NB4 (cell line): ENCODE data around the gene COPS6.

Experiments
- DNase-seq: peaks from one replicate; pipeline ENCODE4 v3.0.0; 2010; ENCODE audit warnings: low read depth
- H3K4me3 ChIP-seq: one replicate; pipeline ENCODE4 v1.5.1; 2011; ENCODE audit warnings: mild to moderate bottlenecking, low read depth, low read length, moderate library complexity
- CTCF ChIP-seq: IDR thresholded peaks from one replicate; pipeline ENCODE4 v1.5.1; 2012; ENCODE audit warnings: low read depth, low read length
- MYC ChIP-seq: IDR thresholded peaks from 2 replicates; pipeline ENCODE4 v1.6.1; 2011; ENCODE audit warnings: low read depth, low read length
- POLR2A ChIP-seq: IDR thresholded peaks from 2 replicates; pipeline ENCODE4 v1.6.1; 2011; ENCODE audit warnings: mild to moderate bottlenecking; ENCODE audit not compliant: insufficient read length; ENCODE audit errors: extremely low read depth
- TF ChIP-seq, protein P1 (sequence below): IDR thresholded peaks from 2 replicates; pipeline ENCODE4 v1.6.1; 2011; ENCODE audit warnings: low read depth, low read length

COPS6 gene

GRCh38 chr7:100079024-100079560 is 9.7 kb upstream of the COPS6 start:
- no peak for DNase-seq
- TF ChIP-seq POLR2A (no peak), CTCF (no peak), MYC (no peak)
- TF ChIP-seq, protein P1, sequence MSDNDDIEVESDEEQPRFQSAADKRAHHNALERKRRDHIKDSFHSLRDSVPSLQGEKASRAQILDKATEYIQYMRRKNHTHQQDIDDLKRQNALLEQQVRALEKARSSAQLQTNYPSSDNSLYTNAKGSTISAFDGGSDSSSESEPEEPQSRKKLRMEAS = no peak
- H3K4me3 ChIP-seq = no peak overlapping the region

DNA sequence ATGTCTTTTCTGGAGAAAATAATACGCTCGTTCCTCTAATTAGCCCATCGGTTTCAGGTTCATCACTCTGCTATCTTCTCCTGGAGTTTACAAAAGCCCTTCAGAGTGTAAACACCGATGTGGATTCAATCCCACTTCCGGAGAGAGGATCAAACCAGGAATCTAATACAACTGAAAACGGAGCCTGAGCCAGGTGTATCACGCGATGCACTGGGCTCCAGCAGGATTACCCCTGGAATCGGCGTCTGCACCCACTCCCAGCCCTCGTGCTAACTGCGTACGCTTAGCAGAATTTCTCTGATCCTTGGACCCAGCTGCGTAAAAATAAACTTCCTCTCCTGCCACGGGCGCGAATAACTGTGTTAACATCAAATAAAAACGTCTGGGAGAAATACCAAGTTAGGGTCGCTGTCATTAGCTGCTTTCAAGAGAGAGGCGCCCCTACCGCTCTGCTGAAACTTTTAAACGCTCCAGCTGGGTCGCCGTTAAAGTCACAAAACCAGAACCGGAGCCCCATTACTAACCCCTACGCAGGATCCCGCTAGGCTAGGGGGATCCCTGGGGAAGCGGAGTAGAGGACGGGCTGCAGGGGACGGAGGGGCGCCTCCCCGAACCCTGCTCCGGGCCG is 7.7 kb upstream of the COPS6 start:
- H3K4me3 ChIP-seq = peak overlapping the region; percentile 97
- DNase-seq = peak; percentile 40
- TF ChIP-seq, protein P1 = no peak
- no peak for TF ChIP-seq POLR2A
- TF ChIP-seq CTCF = no peak
- TF ChIP-seq MYC = no peak

DNA sequence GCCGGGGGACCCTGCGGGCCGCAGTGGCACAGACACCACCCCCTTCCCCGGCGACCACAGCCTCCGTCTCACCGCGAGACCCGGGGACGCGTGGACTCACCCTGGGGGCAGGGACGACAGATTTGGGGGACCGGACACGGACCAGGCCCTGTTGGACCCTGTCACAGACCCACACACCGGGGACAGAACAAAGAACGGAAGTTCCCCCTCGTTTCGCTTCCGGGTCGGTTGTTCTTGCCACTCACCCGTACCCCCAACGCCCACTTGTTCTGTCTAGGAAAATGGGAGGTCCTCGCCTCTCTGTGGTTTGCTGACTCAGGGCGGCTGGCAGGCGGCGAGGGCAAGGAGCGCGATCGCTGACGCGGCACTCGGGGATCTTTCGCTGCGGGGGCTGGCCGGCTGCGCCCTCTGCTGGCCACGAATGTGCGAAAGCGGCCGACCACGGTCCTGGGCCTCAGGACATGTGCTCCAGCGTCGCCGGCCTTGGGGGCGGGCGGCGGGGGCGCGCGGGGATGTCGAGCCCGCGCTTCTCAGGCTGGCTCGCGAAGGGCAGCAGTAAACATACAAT is 7.2 kb upstream of the COPS6 start, which contains the start of gene ZNF3:
TSS of gene ZNF3 (minus strand) at position 189 of the 568 bp plus-strand sequence. CDS start 4,366 bp downstream, outside the sequence.
- TF ChIP-seq MYC = peak; percentile 99
- TF ChIP-seq POLR2A = peak; percentile 88
- TF ChIP-seq, protein P1 = peak; percentile 97
- peak; percentile 87 for TF ChIP-seq CTCF
- peak; percentile 100 for DNase-seq
- H3K4me3 ChIP-seq = peak within 1 kb of the TSS; percentile 97

- no peak overlapping the region for H3K4me3 ChIP-seq
Measured at GRCh38 chr7:100082978-100083377, 5.8 kb upstream of the COPS6 start.

DNA sequence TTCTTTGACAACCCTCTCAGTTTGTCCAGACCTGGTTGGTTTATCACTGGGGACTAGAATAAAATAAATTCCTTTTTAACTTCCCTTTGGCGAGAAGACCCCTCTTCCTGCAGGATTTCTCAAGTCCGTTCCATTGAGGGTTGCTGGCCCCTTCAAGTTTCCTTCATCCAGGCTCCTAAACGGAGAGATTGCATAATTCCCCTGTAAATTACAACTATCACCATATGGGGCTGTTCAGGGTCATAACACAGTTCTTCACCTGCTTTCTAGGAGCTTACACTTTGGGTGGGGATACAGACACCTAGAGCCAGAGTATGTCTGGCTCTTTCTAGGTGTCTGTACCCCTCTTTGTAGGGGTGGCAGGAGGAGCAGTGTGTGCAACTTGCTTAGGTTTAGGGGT is 3.3 kb upstream of the COPS6 start:
- TF ChIP-seq MYC = peak; percentile 43; the same call in 1 of the 2 replicates
- TF ChIP-seq POLR2A = no peak
- no peak for TF ChIP-seq CTCF
- TF ChIP-seq, protein P1 = no peak
- H3K4me3 ChIP-seq = no peak overlapping the region
- DNase-seq = peak; percentile 58

More at GRCh38 chr7:100082978-100083377, 5.8 kb upstream of the COPS6 start:
- TF ChIP-seq POLR2A (no peak), MYC (no peak), CTCF (no peak)
- TF ChIP-seq, protein P1 = no peak
- DNase-seq = no peak
